ENCODE results near the gene MAP1B. TPM values are rescaled to one million over a fixed set of nuclear protein-coding genes. Genes with fewer than 3 reads are reported as not detected.

Gene MAP1B
- total RNA-seq, 1 experiment from 2014 or later: 135 TPM

DNA sequence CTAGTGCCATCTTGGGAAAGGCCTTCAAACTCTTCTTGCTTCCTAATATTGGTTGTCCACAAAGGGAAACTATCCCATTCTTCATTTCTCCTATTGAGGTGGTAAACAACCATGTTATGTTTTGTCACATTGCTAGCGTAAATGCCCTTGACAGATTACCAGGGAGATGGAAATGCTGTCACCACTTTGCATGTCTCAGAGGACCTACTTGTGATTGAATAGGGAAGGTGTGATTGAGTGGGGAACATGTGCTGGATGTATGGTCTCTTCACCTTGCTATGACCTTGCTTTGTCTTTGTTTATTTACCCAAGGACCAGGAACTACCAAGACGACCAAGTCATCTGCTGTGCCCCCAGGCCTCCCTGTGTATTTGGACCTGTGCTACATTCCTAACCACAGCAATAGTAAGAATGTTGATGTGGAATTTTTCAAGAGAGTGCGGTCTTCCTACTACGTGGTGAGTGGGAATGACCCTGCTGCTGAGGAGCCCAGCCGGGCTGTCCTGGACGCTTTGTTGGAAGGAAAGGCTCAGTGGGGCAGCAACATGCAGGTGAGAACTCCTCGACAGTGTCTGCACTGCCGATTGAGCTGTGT is 96.1 kb downstream of the MAP1B start:
- no peak for DNase-seq (ENCODE audit: low spot score)
- ChIA-PET POLR2A (ENCODE audit: low non-redundant PET) (no interaction called here), CTCF (no interaction called here)
- Histone ChIP-seq H3K4me3 (ENCODE audit: low read depth, low read length, poor library complexity, severe bottlenecking) (no peak overlapping the region), H3K4me1 (ENCODE audit: insufficient read depth, low read length, poor library complexity, severe bottlenecking) (peaks cover 23% of the 10 kb centered on the region), H3K9me3 (ENCODE audit: low read depth, low read length, poor library complexity, severe bottlenecking) (no peaks in the 10 kb centered on the region), H3K36me3 (ENCODE audit: insufficient read depth, low read length, poor library complexity, severe bottlenecking) (peaks cover 47% of the 10 kb centered on the region), H3K27me3 (replicated peaks; ENCODE audit: insufficient read depth, low read depth, low read length, poor library complexity) (no peaks in the 10 kb centered on the region), H3K27ac (ENCODE audit: low read depth, low read length, poor library complexity, severe bottlenecking) (no peak overlapping the region)
- intact Hi-C loops (cut with micrococcal nuclease; ENCODE audit: unreplicated experiment): no loop called here
- TF ChIP-seq, protein P1, sequence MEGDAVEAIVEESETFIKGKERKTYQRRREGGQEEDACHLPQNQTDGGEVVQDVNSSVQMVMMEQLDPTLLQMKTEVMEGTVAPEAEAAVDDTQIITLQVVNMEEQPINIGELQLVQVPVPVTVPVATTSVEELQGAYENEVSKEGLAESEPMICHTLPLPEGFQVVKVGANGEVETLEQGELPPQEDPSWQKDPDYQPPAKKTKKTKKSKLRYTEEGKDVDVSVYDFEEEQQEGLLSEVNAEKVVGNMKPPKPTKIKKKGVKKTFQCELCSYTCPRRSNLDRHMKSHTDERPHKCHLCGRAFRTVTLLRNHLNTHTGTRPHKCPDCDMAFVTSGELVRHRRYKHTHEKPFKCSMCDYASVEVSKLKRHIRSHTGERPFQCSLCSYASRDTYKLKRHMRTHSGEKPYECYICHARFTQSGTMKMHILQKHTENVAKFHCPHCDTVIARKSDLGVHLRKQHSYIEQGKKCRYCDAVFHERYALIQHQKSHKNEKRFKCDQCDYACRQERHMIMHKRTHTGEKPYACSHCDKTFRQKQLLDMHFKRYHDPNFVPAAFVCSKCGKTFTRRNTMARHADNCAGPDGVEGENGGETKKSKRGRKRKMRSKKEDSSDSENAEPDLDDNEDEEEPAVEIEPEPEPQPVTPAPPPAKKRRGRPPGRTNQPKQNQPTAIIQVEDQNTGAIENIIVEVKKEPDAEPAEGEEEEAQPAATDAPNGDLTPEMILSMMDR (conservative IDR thresholded peaks at IDR 0.05; ENCODE audit: low read depth, low read length): no peak
- no peak for TF ChIP-seq EZH2 (IDR thresholded peaks at IDR 0.05; ENCODE audit: borderline replicate concordance, low read depth, low read length, poor library complexity, severe bottlenecking)
- BruUV-seq (replicated peaks): no TSS peak

DNA sequence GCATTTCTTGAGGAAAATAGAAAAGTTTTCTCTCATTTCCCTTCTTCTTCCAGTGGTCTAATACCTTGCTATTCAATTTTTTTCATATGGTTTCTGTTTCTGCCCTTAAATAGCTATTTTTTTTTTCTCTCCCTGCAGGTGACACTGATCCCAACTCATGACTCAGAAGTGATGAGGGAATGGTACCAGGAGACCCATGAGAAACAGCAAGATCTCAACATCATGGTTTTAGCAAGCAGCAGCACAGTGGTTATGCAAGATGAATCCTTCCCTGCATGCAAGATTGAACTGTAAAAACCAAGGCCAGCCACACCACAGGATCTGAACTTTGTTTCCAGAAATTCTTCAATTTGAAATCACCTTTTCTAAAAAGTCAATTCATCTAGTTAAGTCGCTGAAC is 97.7 kb downstream of the MAP1B start:
- CTCF ChIA-PET: no interaction called here
- Histone ChIP-seq H3K27me3 (replicated peaks; ENCODE audit: insufficient read depth, low read depth, low read length, poor library complexity) (no peaks in the 10 kb centered on the region), H3K36me3 (ENCODE audit: insufficient read depth, low read length, poor library complexity, severe bottlenecking) (peaks cover 36% of the 10 kb centered on the region), H3K4me1 (ENCODE audit: insufficient read depth, low read length, poor library complexity, severe bottlenecking) (peaks cover 37% of the 10 kb centered on the region), H3K4me3 (ENCODE audit: low read depth, low read length, poor library complexity, severe bottlenecking) (no peak overlapping the region), H3K9me3 (ENCODE audit: low read depth, low read length, poor library complexity, severe bottlenecking) (no peaks in the 10 kb centered on the region), H3K27ac (ENCODE audit: low read depth, low read length, poor library complexity, severe bottlenecking) (no peak overlapping the region)
- intact Hi-C loops (cut with micrococcal nuclease; ENCODE audit: unreplicated experiment): no loop called here
- POLR2A ChIA-PET (ENCODE audit: low non-redundant PET): no interaction called here
- TF ChIP-seq EZH2 (IDR thresholded peaks at IDR 0.05; ENCODE audit: borderline replicate concordance, low read depth, low read length, poor library complexity, severe bottlenecking): no peak
- TF ChIP-seq, protein P1 (conservative IDR thresholded peaks at IDR 0.05; ENCODE audit: low read depth, low read length): no peak
- DNase-seq (ENCODE audit: low spot score): no peak
- no TSS peak for BruUV-seq (replicated peaks)

DNA sequence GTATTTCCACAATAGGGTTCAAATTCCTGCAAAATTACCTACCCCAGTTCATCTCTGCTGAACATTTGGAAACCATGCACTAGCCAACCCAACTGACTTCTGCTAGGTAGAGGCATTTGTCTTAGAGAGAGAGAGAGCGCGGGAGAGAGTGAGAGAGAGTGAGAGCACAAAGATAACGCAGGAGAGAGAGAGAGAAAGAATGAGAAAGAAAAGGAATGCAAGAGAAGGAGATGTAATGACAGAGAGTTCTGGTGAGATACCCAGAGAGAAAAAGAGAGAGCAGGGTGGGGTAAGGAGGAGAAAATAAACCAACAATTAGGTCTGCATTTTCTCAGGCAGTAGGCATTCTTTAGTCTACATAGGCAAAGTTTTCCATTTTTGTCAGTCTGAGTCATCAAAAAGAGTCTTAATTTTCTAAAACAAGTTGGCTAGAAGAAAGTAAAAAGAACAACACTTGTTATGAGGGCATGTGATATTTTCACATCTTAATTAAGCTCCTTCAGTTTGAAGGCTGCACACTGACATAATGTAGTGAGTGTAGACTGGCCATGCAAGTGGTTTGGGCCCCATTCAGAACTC is 98.2 kb downstream of the MAP1B start:
- H3K9me3 ChIP-seq (ENCODE audit: low read depth, low read length, poor library complexity, severe bottlenecking): no peaks in the 10 kb centered on the region
- no peak for DNase-seq (ENCODE audit: low spot score)
- intact Hi-C loops (cut with micrococcal nuclease; ENCODE audit: unreplicated experiment): no loop called here
- ChIA-PET CTCF (no interaction called here), POLR2A (ENCODE audit: low non-redundant PET) (no interaction called here)
- peaks cover 43% of the 10 kb centered on the region for H3K4me1 ChIP-seq (ENCODE audit: insufficient read depth, low read length, poor library complexity, severe bottlenecking)
- H3K27me3 ChIP-seq (replicated peaks; ENCODE audit: insufficient read depth, low read depth, low read length, poor library complexity): no peaks in the 10 kb centered on the region
- peaks cover 32% of the 10 kb centered on the region for H3K36me3 ChIP-seq (ENCODE audit: insufficient read depth, low read length, poor library complexity, severe bottlenecking)
- BruUV-seq (replicated peaks): TSS peak; percentile 51
- no peak for TF ChIP-seq EZH2 (IDR thresholded peaks at IDR 0.05; ENCODE audit: borderline replicate concordance, low read depth, low read length, poor library complexity, severe bottlenecking)
- H3K4me3 ChIP-seq (ENCODE audit: low read depth, low read length, poor library complexity, severe bottlenecking): no peak overlapping the region
- H3K27ac ChIP-seq (ENCODE audit: low read depth, low read length, poor library complexity, severe bottlenecking): no peak overlapping the region

DNA sequence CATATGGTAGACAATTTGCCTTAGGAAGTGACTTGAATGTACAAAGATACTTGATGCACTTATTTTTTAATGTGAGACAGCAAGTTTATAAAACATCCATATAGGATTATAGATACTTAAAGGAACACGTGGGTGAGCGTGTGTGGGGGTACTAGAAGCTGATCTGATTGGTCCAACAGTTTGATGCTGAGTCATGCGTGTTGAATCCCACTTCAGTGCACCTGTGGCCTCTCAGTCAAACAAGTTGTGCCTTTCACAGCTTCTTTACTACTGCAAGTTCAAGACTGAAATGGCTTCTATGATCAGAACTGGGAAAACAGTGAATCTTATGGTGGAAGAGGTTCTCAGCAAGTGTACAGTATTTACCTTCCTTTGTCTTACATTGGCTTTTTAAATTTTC is 98.9 kb downstream of the MAP1B start:
- no TSS peak for BruUV-seq (replicated peaks)
- Histone ChIP-seq H3K27me3 (replicated peaks; ENCODE audit: insufficient read depth, low read depth, low read length, poor library complexity) (no peaks in the 10 kb centered on the region), H3K27ac (ENCODE audit: low read depth, low read length, poor library complexity, severe bottlenecking) (no peak overlapping the region), H3K4me1 (ENCODE audit: insufficient read depth, low read length, poor library complexity, severe bottlenecking) (peaks cover 50% of the 10 kb centered on the region), H3K4me3 (ENCODE audit: low read depth, low read length, poor library complexity, severe bottlenecking) (no peak overlapping the region), H3K36me3 (ENCODE audit: insufficient read depth, low read length, poor library complexity, severe bottlenecking) (peaks cover 28% of the 10 kb centered on the region), H3K9me3 (ENCODE audit: low read depth, low read length, poor library complexity, severe bottlenecking) (no peaks in the 10 kb centered on the region)
- ChIA-PET POLR2A (ENCODE audit: low non-redundant PET) (no interaction called here), CTCF (no interaction called here)
- intact Hi-C loops (cut with micrococcal nuclease; ENCODE audit: unreplicated experiment): no loop called here
- TF ChIP-seq EZH2 (IDR thresholded peaks at IDR 0.05; ENCODE audit: borderline replicate concordance, low read depth, low read length, poor library complexity, severe bottlenecking): no peak
- TF ChIP-seq, protein P1 (conservative IDR thresholded peaks at IDR 0.05; ENCODE audit: low read depth, low read length): no peak
- no peak for DNase-seq (ENCODE audit: low spot score)
